IMR-90 (cell line): ENCODE results near the gene COL25A1. TPM values are rescaled to one million over a fixed set of nuclear protein-coding genes. Genes with fewer than 3 reads are reported as not detected.

Experiments used
- ATAC-seq: fragments of 200-7000 bp; cut with Tn5 transposase; 2 replicates; pipeline ENCODE4 v1.9.1; 2020; ENCODE audit warnings: low read depth, mild to moderate bottlenecking, moderate library complexity
- BruUV-seq: library from RNA; stranded (reverse); fragments of 400-500 nt; replicated peaks from 2 replicates; lab custom pipeline; 2021; lab: Mats Ljungman, UMichigan
- CTCF ChIA-PET: fragments of 300-600 bp; formaldehyde crosslinking; extraction: SDS; loops from one replicate; lab custom pipeline; 2021; ENCODE audit warnings: antibody characterized with exemption; lab: Yijun Ruan, JAX
- POLR2A ChIA-PET: fragments of 300-600 bp; sonication (Branson Sonifier 250); formaldehyde crosslinking; loops from one replicate; lab custom pipeline; 2022; ENCODE audit warnings: antibody characterized with exemption; ENCODE audit not compliant: unreplicated experiment; lab: Charles Lee
- DNase-seq: peaks from one replicate; pipeline ENCODE4 v3.0.0; 2013
- H2AFZ ChIP-seq: replicated peaks from 2 replicates; pipeline ENCODE3; 2013; ENCODE audit warnings: low read length, mild to moderate bottlenecking; ENCODE audit not compliant: poor library complexity
- H2AK5ac ChIP-seq: 2 replicates; pipeline ENCODE4 v1.6.1; 2013; ENCODE audit warnings: low read depth, low read length, inconsistent platforms
- H2AK9ac ChIP-seq: replicated peaks from 2 replicates; pipeline ENCODE3; 2013; ENCODE audit warnings: mild to moderate bottlenecking, low read depth, low read length, moderate library complexity; ENCODE audit not compliant: poor library complexity
- H2BK120ac ChIP-seq: 2 replicates; pipeline ENCODE4 v1.6.1; 2013; ENCODE audit warnings: low read depth, low read length, inconsistent platforms
- H2BK15ac ChIP-seq: 3 replicates; pipeline ENCODE4 v1.6.1; 2013; ENCODE audit warnings: low read depth, low read length, inconsistent platforms
- H2BK20ac ChIP-seq: 2 replicates; pipeline ENCODE4 v1.6.1; 2013; ENCODE audit warnings: low read depth, mild to moderate bottlenecking, inconsistent platforms, low read length, moderate library complexity
- H2BK5ac ChIP-seq: 2 replicates; pipeline ENCODE4 v1.6.1; 2013; ENCODE audit warnings: mild to moderate bottlenecking, low read depth, low read length, inconsistent platforms; ENCODE audit not compliant: poor library complexity, severe bottlenecking
- H3K14ac ChIP-seq: replicated peaks from 2 replicates; pipeline ENCODE4 v1.6.1; 2013; ENCODE audit warnings: low read depth, low read length, inconsistent platforms
- H3K18ac ChIP-seq: 2 replicates; pipeline ENCODE4 v1.6.1; 2013; ENCODE audit warnings: low read depth, low read length, control low read depth
- H3K23ac ChIP-seq: 2 replicates; pipeline ENCODE4 v1.6.1; 2013; ENCODE audit warnings: low read depth, low read length, inconsistent platforms
- H3K27ac ChIP-seq: 2 replicates; pipeline ENCODE4 v1.5.1; 2013; ENCODE audit warnings: mild to moderate bottlenecking, control low read depth, low read length; ENCODE audit not compliant: insufficient read depth
- H3K27me3 ChIP-seq: 2 replicates; pipeline ENCODE4 v1.6.1; 2013; ENCODE audit warnings: low read length; ENCODE audit not compliant: control insufficient read depth, insufficient read depth
- H3K36me3 ChIP-seq: 2 replicates; pipeline ENCODE4 v1.6.1; 2013; ENCODE audit warnings: low read length, mixed read lengths; ENCODE audit not compliant: control insufficient read depth, insufficient read depth
- H3K4ac ChIP-seq: 2 replicates; pipeline ENCODE4 v1.6.1; 2013; ENCODE audit warnings: low read depth, low read length, inconsistent platforms
- H3K4me1 ChIP-seq: 2 replicates; pipeline ENCODE4 v1.6.1; 2013; ENCODE audit warnings: low read length, mixed read lengths; ENCODE audit not compliant: control insufficient read depth, insufficient read depth
- H3K4me2 ChIP-seq: 2 replicates; pipeline ENCODE4 v1.6.1; 2013; ENCODE audit warnings: low read depth, mild to moderate bottlenecking, control low read depth, low read length, moderate library complexity
- H3K4me3 ChIP-seq: 2 replicates; pipeline ENCODE4 v1.5.1; 2013; ENCODE audit warnings: low read depth, mild to moderate bottlenecking, control low read depth, low read length, moderate library complexity; ENCODE audit not compliant: insufficient read depth
- H3K56ac ChIP-seq: 2 replicates; pipeline ENCODE4 v1.6.1; 2013; ENCODE audit warnings: low read length, inconsistent platforms; ENCODE audit not compliant: insufficient read depth; ENCODE audit errors: extremely low read depth
- H3K79me1 ChIP-seq, 2 experiments: 2 replicates each; pipeline ENCODE4 v1.6.1; 2013; ENCODE audit warnings: low read length in 2 of 2, inconsistent platforms in 1 of 2, low read depth in 1 of 2
- H3K9ac ChIP-seq: 2 replicates; pipeline ENCODE4 v1.6.1; 2013; ENCODE audit warnings: low read depth, low read length, control low read depth
- H3K9me1 ChIP-seq: 2 replicates; pipeline ENCODE4 v1.6.1; 2013; ENCODE audit warnings: low read length, inconsistent platforms; ENCODE audit not compliant: insufficient read depth
- H3K9me3 ChIP-seq: 2 replicates; pipeline ENCODE4 v1.6.1; 2013; ENCODE audit warnings: low read length; ENCODE audit not compliant: control insufficient read depth, insufficient read depth
- H4K20me1 ChIP-seq: 2 replicates; pipeline ENCODE4 v1.6.1; 2013; ENCODE audit warnings: low read length, inconsistent platforms; ENCODE audit not compliant: insufficient read depth
- H4K5ac ChIP-seq: 2 replicates; pipeline ENCODE4 v1.6.1; 2013; ENCODE audit warnings: mild to moderate bottlenecking, low read depth, low read length, control low read depth
- H4K8ac ChIP-seq, 2 experiments: 2 replicates each; pipeline ENCODE4 v1.6.1; 2013; ENCODE audit warnings: low read depth in 2 of 2, low read length in 2 of 2, control low read depth in 1 of 2, inconsistent platforms in 1 of 2
- H4K91ac ChIP-seq: 2 replicates; pipeline ENCODE4 v1.6.1; 2013; ENCODE audit warnings: low read depth, low read length, inconsistent platforms; ENCODE audit not compliant: insufficient read depth
- MAFK ChIP-seq: IDR thresholded peaks from 2 replicates; pipeline ENCODE4 v1.6.1; 2012; ENCODE audit warnings: low read depth, low read length, improper control_type of control experiment
- MXI1 ChIP-seq: IDR thresholded peaks from 2 replicates; pipeline ENCODE4 v1.6.1; 2012; ENCODE audit warnings: low read depth, mild to moderate bottlenecking, low read length, moderate library complexity, borderline replicate concordance
- RFX5 ChIP-seq: IDR thresholded peaks from 2 replicates; pipeline ENCODE4 v1.8.0; 2012; ENCODE audit warnings: low read depth, mild to moderate bottlenecking, low read length, moderate library complexity
- SMC3 ChIP-seq: fragments of 150-350 bp; IDR thresholded peaks from 2 replicates; pipeline ENCODE4 v1.6.1; 2016; ENCODE audit warnings: low read depth, mild to moderate bottlenecking, antibody characterized with exemption, low read length, moderate library complexity
- WGBS, 2 experiments: methylation state at CpG; one replicate each; pipeline versions ENCODE4 v1.1.5 to v1.1.7; 2013; ENCODE audit warnings: missing lambda C conversion rate in 2 of 2; ENCODE audit not compliant: insufficient read length in 1 of 2; ENCODE audit errors: extremely low coverage in 2 of 2; 5-methylcytosine and 5-hydroxymethylcytosine counted together
- dilution Hi-C: fragments of 300-500 bp; cut with HindIII; formaldehyde crosslinking; loops from one replicate; pipeline ENCODE4 v1.14.3; 2018; ENCODE audit warnings: low sequenced_read_pairs; ENCODE audit not compliant: unreplicated experiment
- in situ Hi-C: fragments of 300-500 bp; cut with MboI; formaldehyde crosslinking; loops from 3 replicates; pipeline ENCODE4 v1.14.3; 2019; ENCODE audit warnings: low sequenced_read_pairs, inconsistent platforms, mixed read lengths
- intact Hi-C: fragments of 100-400 bp; cut with micrococcal nuclease; formaldehyde crosslinking; loops from 2 replicates; pipeline ENCODE4 v1.10.0; 2022
- polyA plus RNA-seq, 3 experiments: library from polyadenylated mRNA; depleted of rRNA; stranded (reverse); fragments of >200 nt; gene quantifications; 2 replicates each; pipeline ENCODE4 v1.2.3, GENCODE V29; 2012; ENCODE audit warnings: low replicate concordance in 1 of 3
- total RNA-seq: library from RNA; depleted of rRNA; stranded (reverse); fragments of >200 nt; gene quantifications from 2 replicates; pipeline ENCODE4 v1.2.3, GENCODE V29; 2012

The COL25A1 gene
- total and polyA plus RNA-seq, 2 of the 4 experiments (the other 2 are of a cell fraction), result under 0.01 to 0.05 TPM

DNA sequence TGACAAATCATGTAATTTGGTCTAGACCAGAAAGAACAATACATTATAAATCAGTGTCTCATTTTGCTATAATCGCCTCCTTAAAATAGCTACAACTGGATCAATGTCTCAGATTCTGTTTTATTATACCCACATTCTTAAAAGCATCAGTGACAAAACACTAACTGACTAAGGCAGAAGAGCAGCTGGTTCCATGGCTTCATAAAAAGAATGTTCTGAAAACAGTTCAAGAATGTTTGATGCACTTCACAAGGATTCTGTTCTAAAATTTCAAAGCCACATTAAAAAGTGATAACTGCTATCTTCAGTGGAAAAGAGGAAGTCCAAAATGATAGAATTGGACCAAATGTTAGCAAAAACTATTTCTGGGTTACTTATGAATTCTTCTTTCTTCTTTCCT, 69.8 kb downstream of the COL25A1 start:
- BruUV-seq, result no TSS peak
- H4K8ac ChIP-seq, result no peak overlapping the region
- no peaks in the 10 kb centered on the region for H3K4me1 ChIP-seq
- no peak overlapping the region for H3K4me2 ChIP-seq
- H4K20me1 ChIP-seq, result no peaks in the 10 kb centered on the region
- no peak overlapping the region for H4K5ac ChIP-seq
- no peak for TF ChIP-seq MAFK
- TF ChIP-seq SMC3, result no peak
- no peak for TF ChIP-seq MXI1
- TF ChIP-seq RFX5, result no peak
- no peak overlapping the region for H2BK120ac ChIP-seq
- no peak overlapping the region for H2AK9ac ChIP-seq
- H3K14ac ChIP-seq, result no peak overlapping the region
- no peak overlapping the region for H3K9ac ChIP-seq
- H2AFZ ChIP-seq, result no peak overlapping the region
- no peaks in the 10 kb centered on the region for H3K36me3 ChIP-seq
- H3K18ac ChIP-seq, result no peak overlapping the region
- intact Hi-C loops, result no loop called here
- in situ Hi-C loops, result no loop called here
- CTCF ChIA-PET, result no interaction called here
- no peaks in the 10 kb centered on the region for H3K27me3 ChIP-seq
- no peak overlapping the region for H2BK20ac ChIP-seq
- no peak for DNase-seq
- no peak overlapping the region for H3K4ac ChIP-seq
- no peak overlapping the region for H2AK5ac ChIP-seq
- H3K9me1 ChIP-seq, result no peaks in the 10 kb centered on the region
- H3K56ac ChIP-seq, result no peak overlapping the region
- no peaks in the 10 kb centered on the region for H3K9me3 ChIP-seq
- H4K91ac ChIP-seq, result no peak overlapping the region
- no CpG with 5 or more reads among the region's 1 CpG for WGBS, 2 experiments
- H2BK5ac ChIP-seq, result no peak overlapping the region
- no peak overlapping the region for H2BK15ac ChIP-seq
- no peaks in the 10 kb centered on the region for H3K79me1 ChIP-seq
- dilution Hi-C loops, result no loop called here
- no peak for ATAC-seq
- POLR2A ChIA-PET, result no interaction called here
- no peak overlapping the region for H3K23ac ChIP-seq
- H3K4me3 ChIP-seq, result no peak overlapping the region
- H3K27ac ChIP-seq, result no peak overlapping the region
